ENCODE measurements around the gene RXRA. TPM values are rescaled to one million over a fixed set of nuclear protein-coding genes. Genes with fewer than 3 reads are reported as not detected.

Gene RXRA
- total and polyA plus RNA-seq, 10 of the 15 experiments (the other 5 are each of a cell fraction or from before 2014, with no cell fraction given): 0.89 to 36.8 (median 11.1) TPM

DNA sequence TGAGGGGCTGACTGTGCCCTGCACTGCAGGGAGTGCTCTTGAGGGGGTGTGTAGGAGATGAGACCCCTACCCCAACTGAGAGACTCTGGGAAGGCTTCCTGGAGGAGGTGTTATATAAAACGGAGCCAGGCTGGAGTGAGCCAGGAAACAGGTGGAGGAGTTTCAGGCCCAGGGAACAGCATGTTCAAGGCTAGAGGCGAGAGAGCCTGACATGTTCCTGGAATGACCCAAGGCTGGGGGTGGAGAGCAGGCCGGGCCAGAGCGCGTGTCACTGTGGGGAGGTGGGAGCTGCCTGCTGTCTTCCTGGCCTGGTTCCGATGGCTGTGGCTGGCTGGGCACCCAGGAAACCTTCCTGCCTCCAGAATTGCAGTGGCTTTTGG lies 48.7 kb downstream of the RXRA start (continued):
- no peak for TF ChIP-seq RB1 (IDR thresholded peaks at IDR 0.05; ENCODE audit: borderline replicate concordance)
- TF ChIP-seq ESRRA (IDR thresholded peaks at IDR 0.05; ENCODE audit: low read length): no peak
- TF ChIP-seq, protein P1, sequence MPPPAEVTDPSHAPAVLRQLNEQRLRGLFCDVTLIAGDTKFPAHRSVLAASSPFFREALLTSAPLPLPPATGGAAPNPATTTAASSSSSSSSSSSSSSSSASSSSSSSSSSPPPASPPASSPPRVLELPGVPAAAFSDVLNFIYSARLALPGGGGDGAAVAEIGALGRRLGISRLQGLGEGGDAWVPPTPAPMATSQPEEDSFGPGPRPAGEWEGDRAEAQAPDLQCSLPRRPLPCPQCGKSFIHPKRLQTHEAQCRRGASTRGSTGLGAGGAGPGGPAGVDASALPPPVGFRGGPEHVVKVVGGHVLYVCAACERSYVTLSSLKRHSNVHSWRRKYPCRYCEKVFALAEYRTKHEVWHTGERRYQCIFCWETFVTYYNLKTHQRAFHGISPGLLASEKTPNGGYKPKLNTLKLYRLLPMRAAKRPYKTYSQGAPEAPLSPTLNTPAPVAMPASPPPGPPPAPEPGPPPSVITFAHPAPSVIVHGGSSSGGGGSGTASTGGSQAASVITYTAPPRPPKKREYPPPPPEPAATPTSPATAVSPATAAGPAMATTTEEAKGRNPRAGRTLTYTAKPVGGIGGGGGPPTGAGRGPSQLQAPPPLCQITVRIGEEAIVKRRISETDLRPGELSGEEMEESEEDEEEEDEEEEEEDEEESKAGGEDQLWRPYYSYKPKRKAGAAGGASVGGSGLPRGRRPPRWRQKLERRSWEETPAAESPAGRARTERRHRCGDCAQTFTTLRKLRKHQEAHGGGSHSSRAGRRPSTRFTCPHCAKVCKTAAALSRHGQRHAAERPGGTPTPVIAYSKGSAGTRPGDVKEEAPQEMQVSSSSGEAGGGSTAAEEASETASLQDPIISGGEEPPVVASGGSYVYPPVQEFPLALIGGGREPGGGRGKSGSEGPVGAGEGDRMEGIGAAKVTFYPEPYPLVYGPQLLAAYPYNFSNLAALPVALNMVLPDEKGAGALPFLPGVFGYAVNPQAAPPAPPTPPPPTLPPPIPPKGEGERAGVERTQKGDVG (CRISPR knock-in tag; IDR thresholded peaks at IDR 0.05): no peak
- TF ChIP-seq NFXL1 (IDR thresholded peaks at IDR 0.05; ENCODE audit: borderline replicate concordance): no peak

DNA sequence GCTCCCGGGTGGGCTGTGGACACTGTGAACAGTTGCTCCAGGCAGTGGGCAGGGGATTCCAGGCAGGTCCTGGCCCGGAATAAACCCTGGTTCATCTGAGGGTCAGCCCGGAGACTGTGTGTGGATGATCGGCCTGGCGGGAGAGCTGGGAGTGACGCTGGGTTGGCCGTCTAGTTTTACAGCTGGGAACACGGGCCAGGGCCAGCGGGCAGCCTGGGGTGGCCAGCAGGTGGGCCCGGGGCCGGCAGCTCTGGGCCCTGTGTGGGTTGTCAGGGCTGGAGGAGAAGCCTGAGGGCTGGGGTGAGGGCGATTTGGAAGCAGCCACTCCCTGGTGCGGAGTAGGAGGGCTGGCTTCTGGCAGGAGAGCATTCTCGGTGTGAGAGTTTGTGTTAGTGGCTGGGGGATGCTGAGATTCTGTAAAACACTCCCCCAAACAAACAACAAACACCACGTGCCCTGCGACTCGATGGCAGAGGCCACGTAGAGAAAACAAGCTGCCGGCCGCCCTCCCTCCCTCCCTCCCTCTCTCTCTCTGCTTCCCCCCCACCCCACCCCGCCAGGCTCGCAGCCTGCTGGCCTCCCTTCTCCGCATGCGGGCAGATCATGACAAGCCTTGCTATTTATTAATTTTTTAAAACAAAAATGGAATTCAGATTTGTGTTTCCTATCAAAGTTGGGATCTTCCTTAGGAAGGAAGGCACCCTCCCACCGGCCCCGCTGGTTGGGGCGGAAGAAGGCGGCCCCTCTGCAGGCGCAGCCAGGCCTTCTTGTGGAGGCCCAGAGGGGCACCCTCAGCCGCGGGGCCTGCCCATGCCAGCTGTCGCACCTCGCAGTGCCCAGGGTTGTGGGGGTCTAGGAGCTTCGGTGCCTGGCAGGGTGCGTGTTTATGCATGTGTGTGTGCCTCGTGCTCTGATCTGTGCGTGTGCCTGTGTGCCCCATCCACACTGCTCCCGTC lies 49.5 kb downstream of the RXRA start:
- ChIA-PET RAD21 (ENCODE audit: unreplicated experiment) (no interaction called here), SMC1A (ENCODE audit: uncharacterized antibody, unreplicated experiment) (no interaction called here), POLR2A (no interaction called here), CTCF (no interaction called here)
- Histone ChIP-seq H2AFZ (ENCODE audit: control insufficient read depth, low read depth, low read length) (no peak overlapping the region), H3K4me2 (ENCODE audit: control insufficient read depth, insufficient read depth) (no peak overlapping the region), H3K9me3 (replicated peaks; ENCODE audit: control insufficient read depth, insufficient read depth, low read length) (no peaks in the 10 kb centered on the region), H3K9ac (ENCODE audit: control insufficient read depth, insufficient read depth, low read length) (no peak overlapping the region), H3K27me3 (replicated peaks in 1 of 2; ENCODE audit: control insufficient read depth in 2 of 2, insufficient read depth in 2 of 2, low read length in 1 of 2) (peaks cover 0 to 2% of the 10 kb centered on the region in 2 experiments; a peak in 1 of 4 replicates), H4K20me1 (ENCODE audit: control insufficient read depth, insufficient read depth) (no peaks in the 10 kb centered on the region), H3K4me3 (no peak overlapping the region), H3K27ac (ENCODE audit: control insufficient read depth, insufficient read depth) (no peak overlapping the region), H3K79me2 (ENCODE audit: control insufficient read depth, insufficient read depth, low read length) (no peaks in the 10 kb centered on the region), H3K4me1 (ENCODE audit: control insufficient read depth, insufficient read depth, low read length) (no peaks in the 10 kb centered on the region), H3K36me3 (ENCODE audit: control insufficient read depth in 2 of 2, insufficient read depth in 2 of 2, low read length in 1 of 2) (no peaks in the 10 kb centered on the region)
- in situ Hi-C loops (cut with MboI): no loop called here
- WGBS (ENCODE audit: insufficient coverage, insufficient replicate concordance, low lambda C conversion rate, missing lambda C conversion rate): 58% methylated on average over 34 of the region's 38 CpGs
- intact Hi-C loops (cut with micrococcal nuclease; ENCODE audit: unreplicated experiment): no loop called here
- DNase-seq (ENCODE audit: low read depth, low spot score): no peak
- no TSS peak for BruUV-seq (replicated peaks)
- ATAC-seq: no peak
- no peak for FAIRE-seq
- TF ChIP-seq ZNF24 (IDR thresholded peaks at IDR 0.05): no peak
- TF ChIP-seq YBX1 (IDR thresholded peaks at IDR 0.05): no peak
- TF ChIP-seq, protein P2, sequence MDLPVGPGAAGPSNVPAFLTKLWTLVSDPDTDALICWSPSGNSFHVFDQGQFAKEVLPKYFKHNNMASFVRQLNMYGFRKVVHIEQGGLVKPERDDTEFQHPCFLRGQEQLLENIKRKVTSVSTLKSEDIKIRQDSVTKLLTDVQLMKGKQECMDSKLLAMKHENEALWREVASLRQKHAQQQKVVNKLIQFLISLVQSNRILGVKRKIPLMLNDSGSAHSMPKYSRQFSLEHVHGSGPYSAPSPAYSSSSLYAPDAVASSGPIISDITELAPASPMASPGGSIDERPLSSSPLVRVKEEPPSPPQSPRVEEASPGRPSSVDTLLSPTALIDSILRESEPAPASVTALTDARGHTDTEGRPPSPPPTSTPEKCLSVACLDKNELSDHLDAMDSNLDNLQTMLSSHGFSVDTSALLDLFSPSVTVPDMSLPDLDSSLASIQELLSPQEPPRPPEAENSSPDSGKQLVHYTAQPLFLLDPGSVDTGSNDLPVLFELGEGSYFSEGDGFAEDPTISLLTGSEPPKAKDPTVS (IDR thresholded peaks at IDR 0.05; ENCODE audit: low read depth, low read length): no peak
- TF ChIP-seq, protein P3, sequence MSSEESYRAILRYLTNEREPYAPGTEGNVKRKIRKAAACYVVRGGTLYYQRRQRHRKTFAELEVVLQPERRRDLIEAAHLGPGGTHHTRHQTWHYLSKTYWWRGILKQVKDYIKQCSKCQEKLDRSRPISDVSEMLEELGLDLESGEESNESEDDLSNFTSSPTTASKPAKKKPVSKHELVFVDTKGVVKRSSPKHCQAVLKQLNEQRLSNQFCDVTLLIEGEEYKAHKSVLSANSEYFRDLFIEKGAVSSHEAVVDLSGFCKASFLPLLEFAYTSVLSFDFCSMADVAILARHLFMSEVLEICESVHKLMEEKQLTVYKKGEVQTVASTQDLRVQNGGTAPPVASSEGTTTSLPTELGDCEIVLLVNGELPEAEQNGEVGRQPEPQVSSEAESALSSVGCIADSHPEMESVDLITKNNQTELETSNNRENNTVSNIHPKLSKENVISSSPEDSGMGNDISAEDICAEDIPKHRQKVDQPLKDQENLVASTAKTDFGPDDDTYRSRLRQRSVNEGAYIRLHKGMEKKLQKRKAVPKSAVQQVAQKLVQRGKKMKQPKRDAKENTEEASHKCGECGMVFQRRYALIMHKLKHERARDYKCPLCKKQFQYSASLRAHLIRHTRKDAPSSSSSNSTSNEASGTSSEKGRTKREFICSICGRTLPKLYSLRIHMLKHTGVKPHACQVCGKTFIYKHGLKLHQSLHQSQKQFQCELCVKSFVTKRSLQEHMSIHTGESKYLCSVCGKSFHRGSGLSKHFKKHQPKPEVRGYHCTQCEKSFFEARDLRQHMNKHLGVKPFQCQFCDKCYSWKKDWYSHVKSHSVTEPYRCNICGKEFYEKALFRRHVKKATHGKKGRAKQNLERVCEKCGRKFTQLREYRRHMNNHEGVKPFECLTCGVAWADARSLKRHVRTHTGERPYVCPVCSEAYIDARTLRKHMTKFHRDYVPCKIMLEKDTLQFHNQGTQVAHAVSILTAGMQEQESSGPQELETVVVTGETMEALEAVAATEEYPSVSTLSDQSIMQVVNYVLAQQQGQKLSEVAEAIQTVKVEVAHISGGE (CRISPR knock-in tag; IDR thresholded peaks at IDR 0.05): no peak

All from GM12878 (cell line).